ENCODE results near the gene DDX39A. TPM values are rescaled to one million over a fixed set of nuclear protein-coding genes. Genes with fewer than 3 reads are reported as not detected.
A peak's percentile ranks its signal among the peaks of the same experiment; 100 is the strongest.

The DDX39A gene
- total and polyA plus RNA-seq, 11 donors = 18.0 to 109 (median 36.1) TPM

GRCh38 chr19:14434543-14435319 lies 15.6 kb upstream of the DDX39A start:
- H3K9me3 ChIP-seq = no peaks in the 10 kb centered on the region
- DNase-seq = peak; percentile 73 to 85 (median 78)
- H3K36me3 ChIP-seq = peaks cover 0 to 19% (median 0%) of the 10 kb centered on the region in 9 donors
- ATAC-seq = peak; percentile 68 to 87 (median 80)
- intact Hi-C loops (cut with DNase I) = loop anchor here in 4 of 10 donors (5.0 kb wide), 4 partner anchors 33 to 253 kb away; partner anchors contain the start of gene PTGER1 (in 1 of the 4)
- peak overlapping the region; percentile 72 to 98 (median 90) for H3K4me3 ChIP-seq
- H3K27me3 ChIP-seq = no peaks in the 10 kb centered on the region
- WGBS, 4 donors = 29 to 42% (median 31%) methylated on average over 21 to 23 of the region's 23 CpGs
- TF ChIP-seq POLR2A (IDR thresholded peaks at IDR 0.05) (peak in 1 of 2 donors; percentile 24), CTCF (IDR thresholded peaks at IDR 0.05) (no peak)
- peak overlapping the region; percentile 74 to 98 (median 93) for H3K27ac ChIP-seq
- H3K4me1 ChIP-seq = peaks cover 0 to 74% (median 49%) of the 10 kb centered on the region in 12 donors

GRCh38 chr19:14433554-14434501 lies 14.7 kb upstream of the DDX39A start:
- H3K27ac ChIP-seq = peak overlapping the region; percentile 74 to 98 (median 93)
- DNase-seq (peak in 3 of 5 donors; percentile 38 to 69 (median 52)), ATAC-seq (peak; percentile 6 to 25 (median 16))
- 0 to 3% (median 1%) methylated on average over 2 to 52 of the region's 52 CpGs for WGBS, 4 donors
- peak overlapping the region; percentile 72 to 98 (median 90) for H3K4me3 ChIP-seq
- intact Hi-C loops (cut with DNase I) = loop anchor here in 4 of 10 donors (2.0 to 5.0 kb wide), 4 partner anchors 15 to 253 kb away; partner anchors contain the start of gene DDX39A (in 1 of the 4)
- no peak for TF ChIP-seq POLR2A (IDR thresholded peaks at IDR 0.05)
- peak in 2 of 12 donors; percentile 6 to 24 for TF ChIP-seq CTCF (IDR thresholded peaks at IDR 0.05)
- no peaks in the 10 kb centered on the region for H3K27me3 ChIP-seq
- peaks cover 0 to 19% (median 0%) of the 10 kb centered on the region in 9 donors for H3K36me3 ChIP-seq
- peaks cover 0 to 65% (median 40%) of the 10 kb centered on the region in 12 donors for H3K4me1 ChIP-seq
- no peaks in the 10 kb centered on the region for H3K9me3 ChIP-seq

GRCh38 chr19:14432791-14433553 lies 13.8 kb upstream of the DDX39A start, which contains the start of gene PKN1:
TSS of gene PKN1 (plus strand) at chr19:14433306. CDS start at chr19:14433522, 216 bp downstream.
- no peaks in the 10 kb centered on the region for H3K27me3 ChIP-seq
- H3K4me1 ChIP-seq = peaks cover 0 to 58% (median 32%) of the 10 kb centered on the region in 12 donors
- peak within 1 kb of the TSS; percentile 74 to 98 (median 93) for H3K27ac ChIP-seq
- peaks cover 0 to 19% (median 0%) of the 10 kb centered on the region in 9 donors for H3K36me3 ChIP-seq
- TF ChIP-seq CTCF (IDR thresholded peaks at IDR 0.05) = peak in 2 of 12 donors; percentile 3 to 15
- TF ChIP-seq POLR2A (IDR thresholded peaks at IDR 0.05) = peak in 1 of 2 donors; percentile 24
- H3K9me3 ChIP-seq = no peaks in the 10 kb centered on the region
- WGBS, 4 donors = 2 to 29% (median 4%) methylated on average over 7 to 85 of the region's 85 CpGs
- ATAC-seq (peak; percentile 15 to 65 (median 48)), DNase-seq (peak; percentile 71 to 84 (median 79))
- H3K4me3 ChIP-seq = peak within 1 kb of the TSS; percentile 72 to 98 (median 90)
- intact Hi-C loops (cut with DNase I) = loop anchor here in 4 of 10 donors (2.0 to 5.0 kb wide), 4 partner anchors 14 to 254 kb away; partner anchors contain the start of gene DDX39A (in 1 of the 4)

All from heart left ventricle (tissue), 16 donors.